K562 (cell line): ENCODE results near the gene STRADB. TPM values are rescaled to one million over a fixed set of nuclear protein-coding genes. Genes with fewer than 3 reads are reported as not detected.

Experiments
- CBFA2T3 ChIP-seq: fragments of 450-650 bp; IDR thresholded peaks from 2 replicates; pipeline ENCODE4 v1.6.1; 2017
- CREB1 ChIP-seq, 2 experiments: sonication (generic) in 1 of 2; formaldehyde crosslinking in 1 of 2; IDR thresholded peaks; 2 replicates each; pipeline versions ENCODE4 v1.6.1 to v1.8.0; 2012 to 2022; ENCODE audit warnings: inconsistent platforms in 1 of 2, mild to moderate bottlenecking in 1 of 2, missing genetic modification reagents in 1 of 2, moderate library complexity in 1 of 2
- DPF2 ChIP-seq: fragments of 450-650 bp; IDR thresholded peaks from 2 replicates; pipeline ENCODE4 v1.6.1; 2016
- ESRRA ChIP-seq: fragments of 450-650 bp; IDR thresholded peaks from 2 replicates; pipeline ENCODE4 v1.6.1; 2014; ENCODE audit warnings: low read depth, mild to moderate bottlenecking, moderate library complexity, borderline replicate concordance
- FOSL1 ChIP-seq: fragments of 200-800 bp; sonication (Bioruptor generic); conservative IDR thresholded peaks from 2 replicates; pipeline ENCODE4 v1.6.1; 2016; ENCODE audit warnings: missing genetic modification characterization, missing compliant biosample characterization
- HDAC3 ChIP-seq: fragments of 450-650 bp; IDR thresholded peaks from 2 replicates; pipeline ENCODE4 v1.6.1; 2018; ENCODE audit warnings: borderline replicate concordance, mild to moderate bottlenecking, moderate library complexity; ENCODE audit not compliant: partially characterized antibody
- HMGN3 ChIP-seq: IDR thresholded peaks from 2 replicates; pipeline ENCODE4 v1.6.1; 2011; ENCODE audit warnings: borderline replicate concordance, low read depth, mild to moderate bottlenecking, mixed read lengths, low read length; ENCODE audit not compliant: insufficient read length; ENCODE audit errors: extremely low read depth
- KDM1A ChIP-seq, 2 experiments: fragments of 450-650 bp; IDR thresholded peaks; 2 replicates each; pipeline ENCODE4 v1.6.1; 2016; ENCODE audit warnings: mild to moderate bottlenecking in 2 of 2
- KLF16 ChIP-seq: IDR thresholded peaks from 2 replicates; pipeline ENCODE4 v1.6.1; 2016; ENCODE audit warnings: antibody characterized with exemption
- LCOR ChIP-seq: sonication (generic); formaldehyde crosslinking; IDR thresholded peaks from 2 replicates; pipeline ENCODE4 v1.8.0; 2022; ENCODE audit warnings: mild to moderate bottlenecking, missing genetic modification reagents
- NCOA1 ChIP-seq: fragments of 450-650 bp; IDR thresholded peaks from 2 replicates; pipeline ENCODE4 v1.6.1; 2016; ENCODE audit warnings: low read depth
- NCOR1 ChIP-seq: fragments of 450-650 bp; IDR thresholded peaks from 2 replicates; pipeline ENCODE4 v1.6.1; 2016; ENCODE audit warnings: mild to moderate bottlenecking, moderate library complexity
- NELFE ChIP-seq: IDR thresholded peaks from 2 replicates; pipeline ENCODE4 v1.6.1; 2011; ENCODE audit warnings: mild to moderate bottlenecking; ENCODE audit not compliant: insufficient read depth, insufficient read length
- NR2C1 ChIP-seq, 2 experiments: fragments of 450-650 bp; IDR thresholded peaks; 2 replicates each; pipeline ENCODE4 v1.6.1; 2017; ENCODE audit warnings: mild to moderate bottlenecking in 2 of 2, antibody characterized with exemption in 1 of 2, inconsistent platforms in 1 of 2, missing compliant biosample characterization in 1 of 2, missing genetic modification characterization in 1 of 2
- SMAD4 ChIP-seq: fragments of 250-450 bp; sonication (Bioruptor Pico); conservative IDR thresholded peaks from 2 replicates; pipeline ENCODE4 v1.8.0; 2021; ENCODE audit warnings: inconsistent platforms, mild to moderate bottlenecking, moderate library complexity
- TAL1 ChIP-seq: fragments of 450-650 bp; IDR thresholded peaks from 2 replicates; pipeline ENCODE4 v1.6.1; 2016; ENCODE audit warnings: mild to moderate bottlenecking
- TRIM24 ChIP-seq, 2 experiments: fragments of 450-650 bp; IDR thresholded peaks; 2 replicates each; pipeline ENCODE4 v1.6.1; 2016
- ZMIZ1 ChIP-seq, 2 experiments: fragments of 150-350 bp in 1 of 2; IDR thresholded peaks; 2 replicates each; pipeline ENCODE4 v1.6.1; 2012 to 2016; ENCODE audit warnings: low read depth in 2 of 2, low read length in 2 of 2, mild to moderate bottlenecking in 1 of 2, moderate library complexity in 1 of 2
- ZSCAN29 ChIP-seq: fragments of 450-650 bp; IDR thresholded peaks from 2 replicates; pipeline ENCODE4 v1.6.1; 2017
- polyA plus RNA-seq, 8 experiments: library from polyadenylated mRNA; depleted of rRNA in 4 of 8; stranded (reverse) in 5 of 8; unstranded in 3 of 8; fragments of >200 nt; fragmentation: Nextera tagmentation in 2 of 8; fragmentation: Illumina TruSeq in 1 of 8; extraction: Ambion mirVana in 2 of 8; extraction: Trizol in 1 of 8; gene quantifications; 2 replicates each; pipeline versions ENCODE4 v1.2.1 to v1.2.3, GENCODE V29; 2011 to 2014; ENCODE audit warnings: inconsistent platforms in 1 of 8, missing spikeins in 1 of 8
- total RNA-seq, 7 experiments: library from RNA; depleted of rRNA in 6 of 7; stranded (reverse); fragments of >200 nt in 6 of 7; fragmentation: Illumina TruSeq in 2 of 7; extraction: Trizol in 2 of 7; gene quantifications; 2 replicates each; pipeline versions ENCODE4 v1.2.1 to v1.2.3, GENCODE V29; 2011 to 2021; ENCODE audit warnings: low replicate concordance in 1 of 7
- TF ChIP-seq, protein P1 (sequence below), 2 experiments: fragments of 200-800 bp in 1 of 2; sonication (Bioruptor generic) in 1 of 2; sonication (generic) in 1 of 2; formaldehyde crosslinking in 1 of 2; IDR thresholded peaks in 1 of 2; conservative IDR thresholded peaks in 1 of 2; 2 replicates each; pipeline versions ENCODE4 v1.5.0 to v1.6.1; 2016 to 2020; ENCODE audit warnings: missing compliant biosample characterization in 1 of 2, missing genetic modification characterization in 1 of 2, missing genetic modification reagents in 1 of 2
- TF ChIP-seq, protein P2 (sequence below): fragments of 450-650 bp; formaldehyde crosslinking; IDR thresholded peaks from 2 replicates; pipeline ENCODE4 v1.4.0; 2022; ENCODE audit warnings: missing genetic modification characterization

The STRADB gene
- total and polyA plus RNA-seq, 9 of the 15 experiments (the other 6 are each of a cell fraction or from before 2014, with no cell fraction given) = 6.9 to 30.6 (median 15.7) TPM

DNA sequence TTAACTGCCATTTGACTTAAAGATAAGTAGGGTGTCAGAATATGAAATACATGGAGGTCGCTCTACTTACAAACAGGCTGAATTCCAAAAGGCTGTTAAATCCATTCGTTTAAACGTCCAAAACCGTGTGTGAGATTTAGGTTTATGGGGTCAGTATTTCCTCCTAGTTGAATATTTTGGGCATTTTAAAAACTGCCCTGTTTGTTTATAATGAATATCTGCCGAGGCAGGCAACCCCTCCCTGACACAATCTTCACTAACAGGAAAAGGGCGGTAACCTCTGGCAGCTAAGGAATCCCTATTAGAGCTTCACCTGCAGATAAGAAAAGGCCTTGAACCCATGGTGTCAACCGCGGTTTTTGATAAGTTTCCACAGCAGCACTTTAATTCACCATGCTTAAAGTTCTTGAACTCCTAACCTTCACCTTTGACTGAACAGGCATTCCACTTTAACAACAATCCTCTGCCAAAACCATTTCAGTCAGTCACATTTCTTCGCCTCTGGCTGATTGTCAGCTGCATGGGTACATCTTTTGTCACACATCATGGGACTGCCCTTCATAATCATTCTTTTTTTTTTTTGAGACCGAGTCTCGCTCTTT, 18.0 kb upstream of the STRADB start (continued):
- TF ChIP-seq, protein P1, sequence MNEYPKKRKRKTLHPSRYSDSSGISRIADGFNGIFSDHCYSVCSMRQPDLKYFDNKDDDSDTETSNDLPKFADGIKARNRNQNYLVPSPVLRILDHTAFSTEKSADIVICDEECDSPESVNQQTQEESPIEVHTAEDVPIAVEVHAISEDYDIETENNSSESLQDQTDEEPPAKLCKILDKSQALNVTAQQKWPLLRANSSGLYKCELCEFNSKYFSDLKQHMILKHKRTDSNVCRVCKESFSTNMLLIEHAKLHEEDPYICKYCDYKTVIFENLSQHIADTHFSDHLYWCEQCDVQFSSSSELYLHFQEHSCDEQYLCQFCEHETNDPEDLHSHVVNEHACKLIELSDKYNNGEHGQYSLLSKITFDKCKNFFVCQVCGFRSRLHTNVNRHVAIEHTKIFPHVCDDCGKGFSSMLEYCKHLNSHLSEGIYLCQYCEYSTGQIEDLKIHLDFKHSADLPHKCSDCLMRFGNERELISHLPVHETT (CRISPR knock-in tag; conservative IDR thresholded peaks at IDR 0.05 in 1 of 2, IDR thresholded peaks at IDR 0.05 in 1 of 2) = 0 out of 4 replicates have a peak, but pooled peaks of 1 of the 2 experiments have one; percentile 23
- TF ChIP-seq KLF16 (peak; percentile 89), LCOR (CRISPR knock-in tag) (peak; percentile 40; the same call in 1 of the 2 replicates), ESRRA (peak; percentile 87), KDM1A (IDR thresholded peaks at IDR 0.05) (peak; percentile 92), DPF2 (peak; percentile 85), ZSCAN29 (no peak), CBFA2T3 (peak; percentile 94), HMGN3 (peak; percentile 41), FOSL1 (tag) (no peak), NR2C1 (IDR thresholded peaks at IDR 0.05) (peak; percentile 76), NR2C1 (tag; IDR thresholded peaks at IDR 0.05) (peak; percentile 77), CREB1 (IDR thresholded peaks at IDR 0.05) (peak; percentile 33; the same call in 1 of the 2 replicates), CREB1 (CRISPR knock-in tag; IDR thresholded peaks at IDR 0.05) (no peak), TAL1 (peak; percentile 87), NCOR1 (peak; percentile 88), HDAC3 (peak; percentile 57), NELFE (no peak), TRIM24 (IDR thresholded peaks at IDR 0.05) (peak; percentile 35 to 38; a peak in 2 of 4 replicates), NCOA1 (peak; percentile 62; the same call in 1 of the 2 replicates), SMAD4 (CRISPR knock-in tag) (0 out of 2 replicates have a peak, but pooled peaks have one; percentile 18), ZMIZ1 (IDR thresholded peaks at IDR 0.05; ENCODE audit: low read depth in 2 of 2, low read length in 2 of 2) (0 out of 4 replicates have a peak, but pooled peaks of 1 of the 2 experiments have one; percentile 58)
- TF ChIP-seq, protein P2, sequence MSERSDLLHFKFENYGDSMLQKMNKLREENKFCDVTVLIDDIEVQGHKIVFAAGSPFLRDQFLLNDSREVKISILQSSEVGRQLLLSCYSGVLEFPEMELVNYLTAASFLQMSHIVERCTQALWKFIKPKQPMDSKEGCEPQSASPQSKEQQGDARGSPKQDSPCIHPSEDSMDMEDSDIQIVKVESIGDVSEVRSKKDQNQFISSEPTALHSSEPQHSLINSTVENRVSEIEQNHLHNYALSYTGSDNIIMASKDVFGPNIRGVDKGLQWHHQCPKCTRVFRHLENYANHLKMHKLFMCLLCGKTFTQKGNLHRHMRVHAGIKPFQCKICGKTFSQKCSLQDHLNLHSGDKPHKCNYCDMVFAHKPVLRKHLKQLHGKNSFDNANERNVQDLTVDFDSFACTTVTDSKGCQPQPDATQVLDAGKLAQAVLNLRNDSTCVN = no peak
